ENCODE results near the gene TPSG1.
A peak's percentile ranks its signal among the peaks of the same experiment; 100 is the strongest.
"Not testable (repeated sequence)": the region's sequence is repeated elsewhere in the genome, so short reads cannot be mapped to it uniquely, and the experiment has no call there.

TPSG1 gene

DNA sequence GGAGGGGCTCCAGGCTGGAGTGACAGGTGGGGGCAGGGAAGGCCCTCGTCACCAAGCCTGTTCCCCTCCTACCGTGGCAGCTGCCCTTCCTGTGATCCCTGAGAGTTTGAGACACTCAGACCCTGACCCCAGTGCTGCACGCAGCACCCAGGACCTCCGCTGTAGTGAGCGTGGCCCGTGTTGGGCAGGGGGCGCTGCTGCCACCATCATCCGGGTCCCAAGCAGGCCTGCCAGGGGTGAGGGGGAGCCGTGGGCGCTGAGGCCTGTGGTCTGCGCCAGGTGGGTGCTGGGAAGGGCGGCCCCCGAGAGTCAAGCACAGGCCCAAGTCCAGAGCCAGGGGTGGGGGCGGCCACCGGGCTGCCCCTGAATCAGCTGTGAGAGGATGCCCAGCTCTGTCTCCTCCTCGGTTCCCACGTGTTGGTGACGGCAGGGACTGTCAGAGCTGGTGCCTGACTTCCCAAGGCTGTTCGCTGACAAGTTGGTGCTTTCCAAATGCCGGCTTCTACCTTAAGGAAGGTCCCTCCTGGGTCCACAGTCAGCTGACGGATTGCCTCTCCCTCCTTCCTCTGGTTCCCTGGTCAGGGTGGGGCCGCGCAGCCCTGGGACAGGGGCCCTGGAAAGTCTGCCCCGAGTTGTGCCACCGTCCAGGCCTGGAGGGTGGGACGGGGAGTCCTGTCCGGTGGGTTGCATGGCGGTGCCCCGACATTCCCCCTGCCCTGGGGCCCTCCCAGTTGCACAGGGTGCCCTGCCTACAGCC, 31.1 kb downstream of the TPSG1 start:
- ATAC-seq (ENCODE audit: low read depth), result no peak
- Histone ChIP-seq H3K9me3 (ENCODE audit: severe bottlenecking) (no peaks in the 10 kb centered on the region), H3K27ac (ENCODE audit: poor library complexity, severe bottlenecking) (no peak overlapping the region), H3K4me1 (ENCODE audit: insufficient read depth, poor library complexity, severe bottlenecking) (no peaks in the 10 kb centered on the region), H3K27me3 (ENCODE audit: insufficient read depth, poor library complexity, severe bottlenecking) (no peaks in the 10 kb centered on the region), H3K36me3 (ENCODE audit: low read depth) (no peaks in the 10 kb centered on the region), H3K4me3 (ENCODE audit: severe bottlenecking) (no peak overlapping the region)
- TF ChIP-seq, protein P1, sequence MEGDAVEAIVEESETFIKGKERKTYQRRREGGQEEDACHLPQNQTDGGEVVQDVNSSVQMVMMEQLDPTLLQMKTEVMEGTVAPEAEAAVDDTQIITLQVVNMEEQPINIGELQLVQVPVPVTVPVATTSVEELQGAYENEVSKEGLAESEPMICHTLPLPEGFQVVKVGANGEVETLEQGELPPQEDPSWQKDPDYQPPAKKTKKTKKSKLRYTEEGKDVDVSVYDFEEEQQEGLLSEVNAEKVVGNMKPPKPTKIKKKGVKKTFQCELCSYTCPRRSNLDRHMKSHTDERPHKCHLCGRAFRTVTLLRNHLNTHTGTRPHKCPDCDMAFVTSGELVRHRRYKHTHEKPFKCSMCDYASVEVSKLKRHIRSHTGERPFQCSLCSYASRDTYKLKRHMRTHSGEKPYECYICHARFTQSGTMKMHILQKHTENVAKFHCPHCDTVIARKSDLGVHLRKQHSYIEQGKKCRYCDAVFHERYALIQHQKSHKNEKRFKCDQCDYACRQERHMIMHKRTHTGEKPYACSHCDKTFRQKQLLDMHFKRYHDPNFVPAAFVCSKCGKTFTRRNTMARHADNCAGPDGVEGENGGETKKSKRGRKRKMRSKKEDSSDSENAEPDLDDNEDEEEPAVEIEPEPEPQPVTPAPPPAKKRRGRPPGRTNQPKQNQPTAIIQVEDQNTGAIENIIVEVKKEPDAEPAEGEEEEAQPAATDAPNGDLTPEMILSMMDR (IDR thresholded peaks at IDR 0.05; ENCODE audit: poor library complexity, severe bottlenecking), result no peak
- no peak for DNase-seq (ENCODE audit: low spot score)

DNA sequence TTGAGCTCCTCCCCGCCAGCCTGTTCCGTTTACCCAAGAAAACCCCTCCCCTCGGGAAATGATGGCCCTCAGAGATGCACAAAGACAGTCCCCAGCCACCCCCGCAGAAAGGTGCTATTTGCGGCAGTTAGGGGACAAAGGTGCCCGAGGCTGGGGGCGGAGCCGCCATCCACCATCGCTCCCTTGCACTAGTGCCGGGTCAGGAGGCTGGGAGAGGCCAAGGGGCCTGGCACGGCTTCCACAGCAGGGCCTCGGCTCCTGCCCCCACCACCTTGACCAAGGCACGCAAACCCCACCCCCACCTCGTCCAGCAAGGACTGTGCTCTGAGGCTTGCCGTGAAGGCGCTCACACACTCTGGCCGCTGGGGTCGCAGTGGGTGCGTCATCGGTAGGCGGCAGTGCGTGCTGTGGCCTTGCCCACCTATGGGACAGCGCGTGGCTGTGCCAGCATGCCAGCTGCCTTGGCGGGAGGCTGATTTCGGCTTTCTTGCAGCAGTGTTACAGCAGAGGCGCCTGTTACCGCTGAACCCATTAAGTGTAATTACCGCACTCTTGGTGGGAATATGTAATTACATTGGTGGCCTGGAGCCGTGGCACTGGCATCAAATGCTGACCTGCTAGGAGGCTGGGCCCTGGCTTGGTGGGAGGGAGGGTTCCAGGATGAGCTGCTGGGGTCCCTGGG, 31.8 kb downstream of the TPSG1 start:
- ATAC-seq (ENCODE audit: low read depth) (no peak), DNase-seq (ENCODE audit: low spot score) (no peak)
- Histone ChIP-seq H3K36me3 (ENCODE audit: low read depth) (no peaks in the 10 kb centered on the region), H3K27me3 (ENCODE audit: insufficient read depth, poor library complexity, severe bottlenecking) (peaks cover 2% of the 10 kb centered on the region), H3K27ac (ENCODE audit: poor library complexity, severe bottlenecking) (no peak overlapping the region), H3K4me3 (ENCODE audit: severe bottlenecking) (no peak overlapping the region), H3K4me1 (ENCODE audit: insufficient read depth, poor library complexity, severe bottlenecking) (no peaks in the 10 kb centered on the region), H3K9me3 (ENCODE audit: severe bottlenecking) (no peaks in the 10 kb centered on the region)
- TF ChIP-seq, protein P1 (IDR thresholded peaks at IDR 0.05; ENCODE audit: poor library complexity, severe bottlenecking), result no peak

DNA sequence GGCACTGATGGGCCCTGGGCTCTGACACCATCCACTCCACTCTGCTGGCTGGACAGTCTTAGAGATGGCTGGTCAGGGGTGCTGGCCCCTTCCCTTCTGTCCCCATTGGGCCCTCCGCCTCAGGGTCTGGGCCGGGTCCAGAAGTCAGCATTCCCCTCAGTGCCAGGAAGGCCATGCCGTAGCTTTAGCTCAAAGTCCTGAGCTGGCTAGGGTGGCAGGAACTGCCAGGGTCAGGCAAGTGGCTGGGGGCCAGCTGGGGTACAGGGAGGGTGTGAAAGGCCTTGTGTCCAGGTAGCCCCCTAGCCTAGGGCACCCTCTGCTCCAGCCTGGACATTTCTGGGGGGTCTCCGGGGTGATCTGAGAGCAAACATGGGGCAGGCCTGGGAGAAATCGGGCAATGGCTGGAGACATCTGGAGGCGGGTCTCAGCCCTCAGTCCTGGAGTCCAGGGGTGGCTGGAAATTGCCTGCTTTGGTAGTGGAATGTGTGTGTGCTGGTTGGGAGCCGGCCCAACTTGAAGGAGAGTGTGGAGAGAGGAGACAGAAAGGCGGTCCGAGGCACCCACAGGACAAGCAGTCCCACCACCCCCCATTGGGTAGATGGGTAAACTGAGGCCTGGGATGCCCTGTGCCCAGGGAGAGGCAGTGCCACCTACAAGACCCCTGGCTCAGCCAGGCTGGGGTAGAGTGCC, 32.5 kb downstream of the TPSG1 start:
- no peak overlapping the region for H3K4me3 ChIP-seq (ENCODE audit: severe bottlenecking)
- no peaks in the 10 kb centered on the region for H3K4me1 ChIP-seq (ENCODE audit: insufficient read depth, poor library complexity, severe bottlenecking)
- TF ChIP-seq, protein P1 (IDR thresholded peaks at IDR 0.05; ENCODE audit: poor library complexity, severe bottlenecking), result no peak
- ATAC-seq (ENCODE audit: low read depth) (0 out of 3 replicates have a peak, but pooled peaks have one; percentile 24), DNase-seq (ENCODE audit: low spot score) (no peak)
- peaks cover 3% of the 10 kb centered on the region for H3K27me3 ChIP-seq (ENCODE audit: insufficient read depth, poor library complexity, severe bottlenecking)
- no peak overlapping the region for H3K27ac ChIP-seq (ENCODE audit: poor library complexity, severe bottlenecking)
- no peaks in the 10 kb centered on the region for H3K36me3 ChIP-seq (ENCODE audit: low read depth)
- no peaks in the 10 kb centered on the region for H3K9me3 ChIP-seq (ENCODE audit: severe bottlenecking)

DNA sequence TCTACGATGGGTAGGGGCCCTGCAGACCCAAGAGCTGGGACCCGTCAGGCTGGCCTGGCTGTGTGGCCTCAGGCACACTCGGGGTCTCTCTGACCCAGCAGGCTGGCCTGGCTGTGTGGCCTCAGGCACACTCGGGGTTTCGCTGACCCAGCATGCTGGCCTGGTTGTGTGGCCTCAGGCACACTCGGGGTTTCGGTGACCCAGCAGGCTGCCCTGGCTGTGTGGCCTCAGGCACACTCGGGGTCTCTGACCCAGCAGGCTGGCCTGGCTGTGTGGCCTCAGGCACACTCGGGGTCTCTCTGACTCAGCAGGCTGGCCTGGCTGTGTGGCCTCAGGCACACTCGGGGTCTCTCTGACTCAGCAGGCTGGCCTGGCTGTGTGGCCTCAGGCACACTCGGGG, 34.3 kb downstream of the TPSG1 start:
- H3K4me1 ChIP-seq (ENCODE audit: insufficient read depth, poor library complexity, severe bottlenecking); ATAC-seq (ENCODE audit: low read depth); H3K9me3 ChIP-seq (ENCODE audit: severe bottlenecking); H3K36me3 ChIP-seq (ENCODE audit: low read depth); DNase-seq (ENCODE audit: low spot score); H3K27me3 ChIP-seq (ENCODE audit: insufficient read depth, poor library complexity, severe bottlenecking); H3K27ac ChIP-seq (ENCODE audit: poor library complexity, severe bottlenecking); H3K4me3 ChIP-seq (ENCODE audit: severe bottlenecking): not testable (repeated sequence)

DNA sequence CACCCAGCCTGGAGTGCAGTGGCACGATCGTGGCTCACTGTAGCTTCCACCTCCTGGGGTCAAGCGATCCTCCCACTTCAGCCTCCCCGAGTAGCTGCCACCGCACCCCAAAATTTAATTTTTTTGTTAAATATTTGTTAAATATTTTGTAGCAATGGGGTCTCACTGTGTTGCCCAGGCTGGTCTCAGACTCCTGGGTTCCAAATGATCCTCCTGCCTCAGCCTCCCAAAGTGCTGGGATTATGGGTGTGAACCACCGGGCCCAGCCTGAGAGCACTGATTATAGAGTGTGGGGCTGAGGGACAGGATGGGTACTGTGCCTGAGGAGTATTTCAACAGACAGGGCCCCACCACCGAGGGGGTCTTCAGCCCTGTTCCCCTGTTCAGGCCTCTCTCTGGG, 35.6 kb downstream of the TPSG1 start:
- ATAC-seq (ENCODE audit: low read depth), result no peak
- Histone ChIP-seq H3K27me3 (ENCODE audit: insufficient read depth, poor library complexity, severe bottlenecking) (peaks cover 3% of the 10 kb centered on the region), H3K4me1 (ENCODE audit: insufficient read depth, poor library complexity, severe bottlenecking) (no peaks in the 10 kb centered on the region), H3K4me3 (ENCODE audit: severe bottlenecking) (no peak overlapping the region), H3K36me3 (ENCODE audit: low read depth) (no peaks in the 10 kb centered on the region), H3K9me3 (ENCODE audit: severe bottlenecking) (no peaks in the 10 kb centered on the region), H3K27ac (ENCODE audit: poor library complexity, severe bottlenecking) (no peak overlapping the region)
- DNase-seq (ENCODE audit: low spot score), result no peak
- TF ChIP-seq, protein P1 (IDR thresholded peaks at IDR 0.05; ENCODE audit: poor library complexity, severe bottlenecking), result no peak
